Measurements from ENCODE around the gene CFHR5.

Gene CFHR5

DNA sequence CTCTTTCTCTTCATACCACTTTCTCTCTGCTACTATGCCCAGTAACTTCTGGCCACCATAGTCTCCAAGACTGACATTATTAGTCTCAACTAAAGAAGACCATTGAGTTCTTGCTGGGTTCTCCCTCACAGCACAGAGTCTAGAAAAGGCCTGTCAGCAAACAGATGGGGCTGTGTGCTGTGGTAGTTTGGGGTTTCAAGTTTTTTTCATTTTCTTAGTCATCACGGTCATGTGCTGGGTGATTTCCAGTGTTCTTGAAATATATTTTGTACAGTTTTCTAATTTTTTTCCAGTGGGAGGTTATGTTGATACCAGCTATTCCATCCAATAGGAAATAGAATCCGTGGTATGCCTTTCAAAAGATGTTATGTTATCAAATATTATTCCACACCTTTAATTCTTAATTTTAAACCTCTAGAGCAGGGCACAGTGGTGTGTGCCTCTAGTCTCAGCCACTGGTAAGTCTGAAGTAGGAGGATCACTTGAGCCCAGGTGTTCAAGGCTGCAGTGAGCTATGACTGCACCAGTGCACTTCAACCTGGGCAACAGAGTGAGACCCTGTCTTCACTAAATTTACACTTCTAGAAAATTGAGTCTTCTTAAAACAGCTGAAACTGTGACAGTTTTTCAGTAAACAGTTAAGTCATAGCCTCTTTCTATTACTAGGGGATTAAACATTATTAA, 25.5 kb upstream of the CFHR5 start:
- TF ChIP-seq PATZ1 (CRISPR knock-in tag; IDR thresholded peaks at IDR 0.05; ENCODE audit: borderline replicate concordance) (no peak), ZNF565 (CRISPR knock-in tag; conservative IDR thresholded peaks at IDR 0.05; ENCODE audit: low read depth) (no peak), OSR1 (CRISPR knock-in tag; IDR thresholded peaks at IDR 0.05) (no peak), TCF4 (CRISPR knock-in tag; IDR thresholded peaks at IDR 0.05; ENCODE audit: borderline replicate concordance) (no peak), ZFP3 (CRISPR knock-in tag; IDR thresholded peaks at IDR 0.05) (no peak)
- ATAC-seq, result peak; percentile 71

DNA sequence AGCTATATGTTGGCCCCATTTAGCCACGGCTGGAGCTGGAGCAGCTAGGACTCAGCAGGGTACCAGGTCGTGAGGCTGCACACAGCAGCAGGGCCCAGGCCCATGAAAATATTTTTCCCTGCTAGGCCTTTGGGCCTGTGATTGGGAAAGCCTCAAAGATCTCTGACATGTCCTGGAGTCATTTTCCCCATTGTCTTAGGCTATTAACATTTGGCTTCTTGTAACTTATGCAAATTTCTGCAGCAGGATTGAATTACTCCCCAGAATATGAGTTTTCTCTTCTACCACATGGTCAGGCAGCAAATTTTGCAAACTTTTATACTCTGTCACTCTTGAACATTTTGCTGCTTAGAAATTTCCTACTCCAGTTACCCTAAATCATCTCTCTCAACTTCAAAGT, 22.6 kb upstream of the CFHR5 start:
- TF ChIP-seq ESRRG (CRISPR knock-in tag; IDR thresholded peaks at IDR 0.05), result no peak
- no peak for ATAC-seq

GRCh38 chr1:196955926-196956325, 21.4 kb upstream of the CFHR5 start:
- no peak for ATAC-seq
- TF ChIP-seq, protein P1, sequence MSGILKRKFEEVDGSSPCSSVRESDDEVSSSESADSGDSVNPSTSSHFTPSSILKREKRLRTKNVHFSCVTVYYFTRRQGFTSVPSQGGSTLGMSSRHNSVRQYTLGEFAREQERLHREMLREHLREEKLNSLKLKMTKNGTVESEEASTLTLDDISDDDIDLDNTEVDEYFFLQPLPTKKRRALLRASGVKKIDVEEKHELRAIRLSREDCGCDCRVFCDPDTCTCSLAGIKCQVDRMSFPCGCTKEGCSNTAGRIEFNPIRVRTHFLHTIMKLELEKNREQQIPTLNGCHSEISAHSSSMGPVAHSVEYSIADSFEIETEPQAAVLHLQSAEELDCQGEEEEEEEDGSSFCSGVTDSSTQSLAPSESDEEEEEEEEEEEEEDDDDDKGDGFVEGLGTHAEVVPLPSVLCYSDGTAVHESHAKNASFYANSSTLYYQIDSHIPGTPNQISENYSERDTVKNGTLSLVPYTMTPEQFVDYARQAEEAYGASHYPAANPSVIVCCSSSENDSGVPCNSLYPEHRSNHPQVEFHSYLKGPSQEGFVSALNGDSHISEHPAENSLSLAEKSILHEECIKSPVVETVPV (CRISPR knock-in tag; IDR thresholded peaks at IDR 0.05), result no peak
- TF ChIP-seq CREB5 (CRISPR knock-in tag; IDR thresholded peaks at IDR 0.05; ENCODE audit: low read depth), result no peak
- TF ChIP-seq ARNTL (CRISPR knock-in tag; IDR thresholded peaks at IDR 0.05; ENCODE audit: borderline replicate concordance, low read depth), result no peak
- no peak for TF ChIP-seq PPARA (CRISPR knock-in tag; IDR thresholded peaks at IDR 0.05; ENCODE audit: borderline replicate concordance)
- TF ChIP-seq TSHZ2 (CRISPR knock-in tag; IDR thresholded peaks at IDR 0.05), result no peak
- no peak for TF ChIP-seq GLIS3 (CRISPR knock-in tag; IDR thresholded peaks at IDR 0.05)

DNA sequence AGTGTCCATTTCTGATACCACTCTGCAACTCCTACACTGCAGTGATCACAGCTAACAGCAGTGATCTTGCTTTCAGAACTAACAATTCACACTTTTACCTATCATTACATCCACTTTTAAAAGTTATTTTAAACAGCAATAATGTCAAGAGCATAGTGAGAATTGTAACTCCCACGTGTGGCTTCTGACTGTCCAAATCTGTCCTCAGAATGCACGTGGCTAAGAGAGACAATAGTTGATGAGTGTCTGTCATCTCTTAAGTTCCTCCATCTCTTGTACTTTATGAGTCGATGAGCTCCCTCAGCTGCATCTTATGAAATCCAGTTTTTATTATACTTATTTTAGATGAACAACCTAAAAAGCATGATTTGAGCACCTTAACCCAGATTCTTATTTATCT, 16.5 kb upstream of the CFHR5 start:
- ATAC-seq, result no peak
- TF ChIP-seq ZNF565 (CRISPR knock-in tag; conservative IDR thresholded peaks at IDR 0.05; ENCODE audit: low read depth) (no peak), ESRRG (CRISPR knock-in tag; IDR thresholded peaks at IDR 0.05) (no peak), ZFP3 (CRISPR knock-in tag; IDR thresholded peaks at IDR 0.05) (no peak), RARB (CRISPR knock-in tag; IDR thresholded peaks at IDR 0.05) (no peak), ISL1 (CRISPR knock-in tag; IDR thresholded peaks at IDR 0.05) (no peak), PATZ1 (CRISPR knock-in tag; IDR thresholded peaks at IDR 0.05; ENCODE audit: borderline replicate concordance) (no peak), TOX (CRISPR knock-in tag; IDR thresholded peaks at IDR 0.05; ENCODE audit: borderline replicate concordance) (no peak), ARNTL (CRISPR knock-in tag; IDR thresholded peaks at IDR 0.05; ENCODE audit: borderline replicate concordance, low read depth) (no peak), PPARA (CRISPR knock-in tag; IDR thresholded peaks at IDR 0.05; ENCODE audit: borderline replicate concordance) (no peak), BACH2 (CRISPR knock-in tag; IDR thresholded peaks at IDR 0.05; ENCODE audit: borderline replicate concordance) (no peak), TCF4 (CRISPR knock-in tag; IDR thresholded peaks at IDR 0.05; ENCODE audit: borderline replicate concordance) (no peak), TSHZ2 (CRISPR knock-in tag; IDR thresholded peaks at IDR 0.05) (no peak), ZC3H10 (CRISPR knock-in tag; IDR thresholded peaks at IDR 0.05) (no peak)
- TF ChIP-seq, protein P1 (CRISPR knock-in tag; IDR thresholded peaks at IDR 0.05), result no peak
- TF ChIP-seq, protein P2, sequence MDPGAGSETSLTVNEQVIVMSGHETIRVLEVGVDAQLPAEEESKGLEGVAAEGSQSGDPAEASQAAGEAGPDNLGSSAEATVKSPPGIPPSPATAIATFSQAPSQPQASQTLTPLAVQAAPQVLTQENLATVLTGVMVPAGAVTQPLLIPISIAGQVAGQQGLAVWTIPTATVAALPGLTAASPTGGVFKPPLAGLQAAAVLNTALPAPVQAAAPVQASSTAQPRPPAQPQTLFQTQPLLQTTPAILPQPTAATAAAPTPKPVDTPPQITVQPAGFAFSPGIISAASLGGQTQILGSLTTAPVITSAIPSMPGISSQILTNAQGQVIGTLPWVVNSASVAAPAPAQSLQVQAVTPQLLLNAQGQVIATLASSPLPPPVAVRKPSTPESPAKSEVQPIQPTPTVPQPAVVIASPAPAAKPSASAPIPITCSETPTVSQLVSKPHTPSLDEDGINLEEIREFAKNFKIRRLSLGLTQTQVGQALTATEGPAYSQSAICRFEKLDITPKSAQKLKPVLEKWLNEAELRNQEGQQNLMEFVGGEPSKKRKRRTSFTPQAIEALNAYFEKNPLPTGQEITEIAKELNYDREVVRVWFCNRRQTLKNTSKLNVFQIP (CRISPR knock-in tag; IDR thresholded peaks at IDR 0.05; ENCODE audit: borderline replicate concordance, low read depth), result no peak
